ENCODE measurements around the gene RPS16.

The RPS16 gene

GRCh38 chr19:39407660-39408391 is 27.9 kb downstream of the RPS16 start:
- H3K27me3 ChIP-seq = no peaks in the 10 kb centered on the region
- H3K9me3 ChIP-seq (replicated peaks in 1 of 11) = peaks cover 0 to 18% (median 0%) of the 10 kb centered on the region in 11 experiments; a peak in 7 of 22 replicates
- no peak for TF ChIP-seq Cebpa-rat (IDR thresholded peaks at IDR 0.05)
- peaks cover 23 to 28% (median 27%) of the 10 kb centered on the region in 11 experiments for H4K20me1 ChIP-seq
- H3K4me1 ChIP-seq = peaks cover 35 to 72% (median 48%) of the 10 kb centered on the region in 10 experiments
- H3K4me3 ChIP-seq = peak overlapping the region; percentile 81 to 100 (median 98)
- H3K27ac ChIP-seq = peak overlapping the region; percentile 93 to 100 (median 99)
- H3K36me3 ChIP-seq = peaks cover 10 to 26% (median 20%) of the 10 kb centered on the region in 11 experiments
- H3K4me2 ChIP-seq = peak overlapping the region; percentile 64 to 100 (median 97)
- peak overlapping the region; percentile 95 to 100 (median 98) for H3K9ac ChIP-seq

DNA sequence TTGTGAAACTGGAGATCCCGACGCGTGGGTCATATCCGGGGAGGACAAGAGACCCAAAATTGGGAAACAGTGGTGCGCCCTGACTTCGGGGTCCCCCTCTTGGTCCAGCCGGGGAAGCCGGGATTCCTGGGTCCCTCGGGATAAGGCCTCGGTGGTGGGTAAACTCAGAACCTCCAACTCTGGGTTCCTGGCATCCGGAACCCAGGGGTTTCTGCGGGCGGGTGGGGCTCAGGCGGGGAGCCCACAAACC is 28.4 kb downstream of the RPS16 start:
- H4K20me1 ChIP-seq = peaks cover 23 to 28% (median 27%) of the 10 kb centered on the region in 11 experiments
- TF ChIP-seq Cebpa-rat (IDR thresholded peaks at IDR 0.05) = no peak
- peak overlapping the region; percentile 93 to 100 (median 99) for H3K27ac ChIP-seq
- peaks cover 10 to 26% (median 20%) of the 10 kb centered on the region in 11 experiments for H3K36me3 ChIP-seq
- H3K9ac ChIP-seq = peak overlapping the region; percentile 95 to 100 (median 98)
- H3K4me3 ChIP-seq = peak overlapping the region; percentile 81 to 100 (median 98)
- H3K27me3 ChIP-seq = no peaks in the 10 kb centered on the region
- H3K4me2 ChIP-seq = peak overlapping the region; percentile 64 to 100 (median 97); a peak in 21 of 22 replicates
- peaks cover 36 to 77% (median 52%) of the 10 kb centered on the region in 10 experiments for H3K4me1 ChIP-seq
- H3K9me3 ChIP-seq (replicated peaks in 1 of 11) = peaks cover 0 to 18% (median 0%) of the 10 kb centered on the region in 11 experiments; a peak in 7 of 22 replicates

GRCh38 chr19:39406656-39407409 is 28.9 kb downstream of the RPS16 start, which contains the start of gene ZFP36:
ZFP36 (plus strand) TSS chr19:39406847; CDS start chr19:39406905, 58 bp downstream.
- Histone ChIP-seq H3K4me1 (peaks cover 41 to 82% (median 57%) of the 10 kb centered on the region in 10 experiments), H3K27ac (peak within 1 kb of the TSS; percentile 93 to 100 (median 99))

DNA sequence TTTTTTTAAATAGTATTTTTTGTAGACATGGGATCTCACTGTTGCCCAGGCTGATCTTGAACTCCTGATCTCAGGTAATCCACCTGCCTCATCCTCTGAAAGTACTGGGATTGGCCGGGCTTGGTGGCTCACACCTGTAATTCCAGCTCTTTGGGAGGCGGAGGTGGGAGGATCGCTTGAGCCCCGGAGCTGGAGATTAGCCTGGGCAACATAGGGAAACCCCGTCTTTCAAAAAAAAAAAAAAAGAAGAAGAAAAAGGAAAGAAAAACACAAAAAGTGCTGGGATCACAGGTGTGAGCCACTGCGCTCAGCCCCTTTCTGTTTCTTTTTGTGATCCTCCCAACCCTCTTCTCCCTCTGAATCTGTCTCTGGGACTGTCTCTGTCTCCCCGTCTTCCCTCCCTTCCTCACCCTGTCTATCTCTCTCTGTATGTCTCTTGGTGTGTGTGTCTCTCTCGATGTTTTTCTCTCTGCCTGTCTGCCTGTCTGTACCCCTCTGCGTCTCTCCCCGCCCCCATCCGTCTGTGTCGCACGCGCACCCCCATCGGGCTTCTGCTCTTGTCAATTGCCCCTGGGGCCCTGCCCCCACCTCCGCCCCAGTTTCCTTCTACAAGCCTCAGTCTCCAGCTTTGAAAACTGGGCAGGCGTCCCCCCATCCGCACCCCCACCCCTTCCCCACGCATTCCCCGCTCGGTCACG is 29.6 kb downstream of the RPS16 start:
- TF ChIP-seq Cebpa-rat (IDR thresholded peaks at IDR 0.05) = no peak
- Histone ChIP-seq H3K9ac (peak overlapping the region; percentile 95 to 100 (median 98)), H3K4me3 (peak overlapping the region; percentile 81 to 100 (median 98)), H4K20me1 (peaks cover 23 to 28% (median 27%) of the 10 kb centered on the region in 11 experiments), H3K27ac (peak overlapping the region; percentile 93 to 100 (median 99)), H3K4me2 (peak overlapping the region; percentile 89 to 99 (median 96)), H3K4me1 (peaks cover 43 to 83% (median 58%) of the 10 kb centered on the region in 10 experiments), H3K27me3 (no peaks in the 10 kb centered on the region), H3K9me3 (replicated peaks in 1 of 11) (peaks cover 0 to 18% (median 0%) of the 10 kb centered on the region in 11 experiments; a peak in 7 of 22 replicates), H3K36me3 (peaks cover 10 to 26% (median 20%) of the 10 kb centered on the region in 11 experiments)

More at GRCh38 chr19:39406656-39407409, 28.9 kb downstream of the RPS16 start, which contains the start of gene ZFP36:
- Histone ChIP-seq H3K27me3 (no peaks in the 10 kb centered on the region), H4K20me1 (peaks cover 23 to 28% (median 27%) of the 10 kb centered on the region in 11 experiments), H3K4me2 (peak within 1 kb of the TSS; percentile 94 to 100 (median 98)), H3K36me3 (peaks cover 10 to 26% (median 20%) of the 10 kb centered on the region in 11 experiments), H3K4me3 (peak within 1 kb of the TSS; percentile 81 to 100 (median 98)), H3K9me3 (replicated peaks in 1 of 11) (peaks cover 0 to 18% (median 0%) of the 10 kb centered on the region in 11 experiments; a peak in 7 of 22 replicates), H3K9ac (peak within 1 kb of the TSS; percentile 95 to 100 (median 98))
- TF ChIP-seq Cebpa-rat (IDR thresholded peaks at IDR 0.05) = no peak

GRCh38 chr19:39405261-39405957 is 30.3 kb downstream of the RPS16 start:
- TF ChIP-seq Cebpa-rat (IDR thresholded peaks at IDR 0.05) = no peak
- H4K20me1 ChIP-seq = peaks cover 23 to 28% (median 27%) of the 10 kb centered on the region in 11 experiments
- H3K9me3 ChIP-seq (replicated peaks in 1 of 11) = peaks cover 0 to 18% (median 0%) of the 10 kb centered on the region in 11 experiments; a peak in 7 of 22 replicates
- H3K9ac ChIP-seq = peak overlapping the region; percentile 95 to 100 (median 98); a peak in 21 of 22 replicates
- H3K27ac ChIP-seq = peak overlapping the region; percentile 93 to 100 (median 99)
- H3K4me3 ChIP-seq = peak overlapping the region in 9 of 10 experiments; percentile 81 to 100 (median 98); a peak in 15 of 20 replicates
- H3K27me3 ChIP-seq = no peaks in the 10 kb centered on the region
- H3K4me2 ChIP-seq = peak overlapping the region; percentile 94 to 99 (median 97)
- peaks cover 43 to 83% (median 58%) of the 10 kb centered on the region in 10 experiments for H3K4me1 ChIP-seq
- peaks cover 10 to 26% (median 20%) of the 10 kb centered on the region in 11 experiments for H3K36me3 ChIP-seq

DNA sequence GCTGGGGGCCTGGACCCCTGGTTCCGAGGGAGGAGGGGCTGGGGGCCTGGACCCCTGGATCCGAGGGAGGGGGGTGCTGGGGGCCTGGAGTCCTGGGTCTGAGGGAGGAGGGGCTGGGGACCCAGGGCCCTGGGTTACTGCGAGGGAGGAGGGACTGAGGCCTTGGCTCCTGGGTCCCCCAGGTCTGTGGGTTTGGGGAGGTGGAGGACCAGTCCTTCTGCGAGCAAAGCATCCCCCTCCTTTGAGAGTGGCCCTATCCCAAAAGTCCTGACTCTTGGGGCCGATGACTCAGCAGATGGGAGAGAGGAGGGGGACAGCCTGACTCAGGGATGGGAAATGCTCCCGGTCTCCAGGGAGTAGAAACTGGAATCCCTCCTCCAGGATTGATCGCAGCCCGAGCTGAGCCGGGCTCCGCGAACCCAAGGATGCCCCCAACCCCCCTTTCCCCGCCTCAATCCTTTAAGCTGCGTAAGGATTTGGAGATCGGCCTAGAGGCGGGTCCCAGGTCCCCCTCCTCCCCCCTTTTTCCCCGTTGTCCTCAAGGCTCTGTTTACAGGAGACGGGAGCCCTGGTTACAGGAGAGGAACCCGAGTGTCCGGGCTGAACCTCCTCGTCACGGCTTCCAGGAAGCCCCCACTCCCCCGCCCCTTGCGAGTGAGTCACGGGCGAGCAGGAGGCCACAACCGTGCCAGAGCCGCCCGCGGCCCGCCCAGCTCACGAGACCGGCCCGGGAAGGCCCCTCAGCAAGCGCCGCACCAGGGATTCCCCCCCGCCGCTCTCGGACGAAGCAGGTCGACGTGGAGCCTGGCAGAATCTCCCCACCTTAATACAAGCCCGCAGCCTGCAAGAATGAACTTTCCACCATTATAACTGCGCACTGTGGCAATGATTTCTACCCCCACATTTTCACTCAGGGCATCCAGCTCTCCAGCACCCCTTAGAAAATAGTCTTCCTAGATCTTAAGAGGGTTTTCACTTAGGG is 32.1 kb downstream of the RPS16 start:
- Histone ChIP-seq H4K20me1 (peaks cover 19 to 20% (median 19%) of the 10 kb centered on the region in 11 experiments), H3K9ac (peak overlapping the region; percentile 93 to 100 (median 97)), H3K4me3 (peak overlapping the region; percentile 48 to 100 (median 61))

More for the DNA sequence above, 32.1 kb downstream of the RPS16 start:
- no peaks in the 10 kb centered on the region for H3K27me3 ChIP-seq
- TF ChIP-seq Cebpa-rat (IDR thresholded peaks at IDR 0.05) = no peak
- H3K27ac ChIP-seq = peak overlapping the region; percentile 96 to 100 (median 99)
- peak overlapping the region; percentile 94 to 99 (median 97) for H3K4me2 ChIP-seq
- peaks cover 60 to 85% (median 74%) of the 10 kb centered on the region in 10 experiments for H3K4me1 ChIP-seq
- H3K9me3 ChIP-seq (replicated peaks in 1 of 11) = peaks cover 0 to 18% (median 6%) of the 10 kb centered on the region in 11 experiments; a peak in 10 of 22 replicates
- peaks cover 13 to 24% (median 19%) of the 10 kb centered on the region in 11 experiments for H3K36me3 ChIP-seq
